Stimulated activated CD4-positive, alpha-beta T cell treated with anti-CD3 and anti-CD28 coated beads, Interleukin-4, amount 100 ng/mL, for 24 hours (primary cell): ENCODE data around the gene KBTBD8.

Experiments used
- DNase-seq: peaks from one replicate; pipeline ENCODE4 v3.0.0-alpha.2; 2020

Gene KBTBD8

DNA sequence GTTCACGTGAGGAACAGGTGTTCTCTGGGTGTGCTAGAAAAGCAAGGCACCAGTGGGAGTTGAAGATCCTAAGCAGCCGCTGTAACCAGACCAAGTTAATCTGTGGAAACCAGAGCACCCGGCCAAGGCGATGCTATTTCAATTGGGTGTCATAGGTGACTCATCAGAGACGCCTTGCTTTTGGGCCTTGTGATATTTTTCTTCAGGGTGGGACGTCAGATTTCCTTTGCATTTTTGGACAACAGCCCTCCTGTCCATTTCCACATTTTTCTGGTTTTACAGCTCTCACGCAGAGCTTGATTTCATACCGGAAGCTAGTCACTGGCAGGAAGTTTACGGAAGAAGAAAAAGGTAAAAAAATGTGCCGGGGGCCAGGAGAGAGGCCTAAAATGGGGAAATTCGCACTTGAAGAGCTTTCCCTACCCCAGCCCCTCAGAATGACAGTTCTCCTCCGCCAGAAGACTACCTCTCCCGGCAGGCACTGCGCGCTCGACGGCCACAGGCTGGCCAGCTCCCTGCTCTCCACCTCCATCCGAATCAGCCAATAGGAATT is 471 bp upstream of the KBTBD8 start:
- peak; percentile 15 for DNase-seq

- DNase-seq, result no peak
Measured at GRCh38 chr3:66998904-66999235, 763 bp downstream of the KBTBD8 start.

- DNase-seq, result no peak
Measured at GRCh38 chr3:67000009-67000408, 1.9 kb downstream of the KBTBD8 start.

- no peak for DNase-seq
Measured at GRCh38 chr3:67001086-67001861, 3.2 kb downstream of the KBTBD8 start.

DNA sequence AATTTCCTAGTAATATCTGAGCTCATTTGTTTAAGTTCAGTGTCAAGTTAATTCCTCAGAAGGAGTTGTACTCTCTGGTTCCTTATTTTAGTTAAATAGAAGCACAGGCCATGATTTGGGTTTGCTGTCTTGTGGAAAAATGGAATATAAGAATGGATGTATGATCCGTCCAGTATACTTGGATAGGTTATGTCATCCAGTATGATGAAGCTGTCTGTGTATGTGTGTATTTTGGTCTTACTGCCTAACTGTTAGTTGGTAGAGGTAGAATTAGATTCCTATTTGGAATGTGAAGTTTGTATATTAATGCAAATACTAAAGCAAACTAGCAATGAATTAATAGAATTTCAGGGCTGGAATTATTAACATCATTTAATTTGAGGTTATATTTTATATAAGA is 7.9 kb downstream of the KBTBD8 start:
- DNase-seq, result no peak

GRCh38 chr3:67006460-67006859 is 8.4 kb downstream of the KBTBD8 start:
- no peak for DNase-seq

GRCh38 chr3:67008388-67008787 is 10.3 kb downstream of the KBTBD8 start:
- no peak for DNase-seq

GRCh38 chr3:67009716-67010115 is 11.6 kb downstream of the KBTBD8 start:
- no peak for DNase-seq

- no peak for DNase-seq
Measured at GRCh38 chr3:67011414-67012131, 13.5 kb downstream of the KBTBD8 start.

DNA sequence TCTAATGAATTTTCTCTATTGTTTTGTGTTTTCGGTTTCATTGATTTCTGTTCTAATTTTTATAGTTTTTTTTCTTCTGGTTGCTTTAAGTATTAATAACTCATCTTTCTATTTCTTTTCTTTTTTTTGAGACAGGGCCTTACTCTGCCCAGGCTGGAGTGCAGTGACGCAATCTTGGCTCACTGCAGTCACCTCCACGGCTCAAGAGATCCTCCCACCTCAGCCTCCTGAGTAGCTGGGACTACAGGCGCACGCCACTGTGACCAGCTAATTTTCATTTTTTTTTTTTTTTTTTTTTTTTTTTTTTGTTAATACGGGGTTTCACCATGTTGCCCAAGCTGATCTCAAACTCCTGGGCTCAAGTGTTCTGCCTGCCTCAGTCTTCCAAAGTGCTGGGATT is 14.5 kb downstream of the KBTBD8 start:
- DNase-seq, result no peak

- no peak for DNase-seq
Measured at GRCh38 chr3:67015702-67016484, 17.8 kb downstream of the KBTBD8 start.

DNA sequence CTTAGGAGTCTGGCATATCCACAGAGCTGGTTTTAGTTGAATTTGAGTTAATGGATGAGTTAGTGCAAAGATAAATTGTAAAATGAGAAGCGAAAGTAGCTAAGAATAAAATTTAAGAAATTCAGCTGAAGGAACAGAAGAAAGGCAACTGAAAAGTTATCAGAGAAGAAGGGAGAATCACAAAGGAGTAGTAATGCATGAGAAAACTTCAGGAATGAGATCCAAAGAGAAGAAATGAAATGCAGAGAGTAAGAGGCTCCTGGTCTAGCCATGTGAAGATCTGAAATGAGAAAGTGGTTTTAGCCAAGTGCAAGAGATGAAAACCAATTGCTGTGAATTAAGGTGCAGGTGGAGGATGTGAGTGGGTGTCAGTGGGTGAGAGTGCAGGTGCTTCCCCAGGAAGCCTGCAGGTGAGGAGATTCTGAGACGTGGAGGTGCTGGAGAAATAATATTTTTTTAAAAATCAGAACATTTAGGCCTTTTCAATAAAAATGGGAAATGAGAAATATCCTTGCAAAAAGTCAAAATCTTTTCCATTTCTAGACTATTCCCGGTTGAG is 18.5 kb downstream of the KBTBD8 start:
- DNase-seq, result no peak

- DNase-seq, result no peak
Measured at GRCh38 chr3:67017211-67017610, 19.1 kb downstream of the KBTBD8 start.

GRCh38 chr3:67018105-67018788 is 20.1 kb downstream of the KBTBD8 start:
- DNase-seq, result no peak

- DNase-seq, result no peak
Measured at GRCh38 chr3:67018789-67019526, 20.9 kb downstream of the KBTBD8 start.

GRCh38 chr3:67028001-67028784 is 30.1 kb downstream of the KBTBD8 start:
- no peak for DNase-seq

- DNase-seq, result no peak
Measured at GRCh38 chr3:67030785-67031740, 33.0 kb downstream of the KBTBD8 start.

DNA sequence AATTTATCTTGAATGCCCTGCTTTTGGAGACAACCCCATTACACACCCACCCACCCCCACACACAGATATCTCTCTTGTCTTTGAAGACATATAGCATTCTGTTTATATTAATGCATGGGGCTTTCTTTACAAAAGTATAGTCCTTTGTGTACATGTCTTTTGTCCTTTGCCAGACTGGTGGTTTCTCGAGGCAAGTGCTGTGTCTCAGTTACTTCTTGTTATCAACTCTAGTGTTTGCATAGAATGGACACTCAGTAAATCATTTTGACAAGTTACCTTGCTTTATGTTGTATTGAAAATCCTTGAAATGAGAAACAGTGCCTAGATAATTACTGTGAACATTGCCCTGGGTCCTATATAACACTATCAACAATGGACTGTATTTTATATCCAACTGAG is 33.9 kb downstream of the KBTBD8 start:
- no peak for DNase-seq

DNA sequence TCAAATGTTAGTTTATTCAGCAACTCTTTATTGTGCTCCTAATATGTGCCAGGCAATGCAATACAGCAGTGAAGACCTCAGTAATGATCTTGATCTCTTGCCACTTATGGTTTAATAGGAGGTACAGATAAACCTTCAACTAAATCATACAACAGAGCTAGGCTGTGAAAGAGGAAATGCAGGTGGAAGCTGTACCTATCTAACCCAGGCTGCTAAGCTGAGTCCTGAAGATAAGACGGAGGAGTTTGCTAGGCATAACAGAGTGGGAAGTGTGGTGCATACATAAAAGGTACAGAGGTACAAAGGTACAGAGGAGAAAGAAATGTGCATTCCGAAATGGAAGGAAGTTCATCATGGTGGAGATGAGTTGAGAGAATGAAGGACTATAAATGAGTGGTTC is 35.0 kb downstream of the KBTBD8 start:
- no peak for DNase-seq

DNA sequence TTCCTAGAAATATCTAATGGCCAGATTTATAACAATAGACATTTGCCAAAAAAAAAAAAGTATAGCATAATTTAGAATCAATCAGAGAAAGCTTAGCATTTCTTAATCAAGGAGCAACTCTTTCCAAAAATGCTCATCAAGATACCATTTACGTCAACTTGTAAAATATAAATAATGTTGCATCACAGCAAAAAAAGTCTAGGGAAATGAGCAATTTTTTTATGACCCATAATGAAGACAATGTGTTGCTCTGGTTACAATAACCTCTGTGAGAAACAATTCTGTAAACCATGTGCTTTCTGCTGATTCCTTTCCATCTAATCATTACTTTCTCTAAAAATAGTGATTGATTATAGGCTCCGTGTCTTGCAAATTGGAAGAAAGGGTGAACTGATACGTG is 36.3 kb downstream of the KBTBD8 start:
- DNase-seq, result no peak
